HepG2 (cell line): ENCODE measurements around the gene CNFN. TPM values are rescaled to one million over a fixed set of nuclear protein-coding genes. Genes with fewer than 3 reads are reported as not detected.

ENCODE experiments used
- LCORL ChIP-seq, 2 experiments: fragments of 450-650 bp in 1 of 2; sonication (generic) in 1 of 2; formaldehyde crosslinking in 1 of 2; IDR thresholded peaks; 2 replicates each; pipeline versions ENCODE4 v1.5.0 to v1.6.1; 2017 to 2020; ENCODE audit warnings: antibody characterized with exemption in 1 of 2, missing genetic modification reagents in 1 of 2
- NR2F6 ChIP-seq, 2 experiments: IDR thresholded peaks; 2 replicates each; pipeline ENCODE4 v1.6.1; 2016; ENCODE audit warnings: antibody characterized with exemption in 1 of 2, mild to moderate bottlenecking in 1 of 2
- PCBP1 ChIP-seq: fragments of 200-400 bp; formaldehyde crosslinking; IDR thresholded peaks from 2 replicates; pipeline ENCODE4 v1.6.1; 2017; ENCODE audit warnings: mild to moderate bottlenecking, low read depth, low read length, borderline replicate concordance
- RFXANK ChIP-seq: IDR thresholded peaks from 2 replicates; pipeline ENCODE4 v1.6.1; 2016
- SALL2 ChIP-seq: sonication (generic); formaldehyde crosslinking; IDR thresholded peaks from 2 replicates; pipeline ENCODE4 v1.8.1; 2023; ENCODE audit warnings: mild to moderate bottlenecking, missing genetic modification reagents, inconsistent platforms
- SMAD9 ChIP-seq: sonication (generic); formaldehyde crosslinking; IDR thresholded peaks from 2 replicates; pipeline ENCODE4 v1.5.1; 2020; ENCODE audit warnings: mild to moderate bottlenecking, missing genetic modification reagents
- ZMYM3 ChIP-seq: sonication (generic); formaldehyde crosslinking; IDR thresholded peaks from 2 replicates; pipeline ENCODE4 v1.5.1; 2020; ENCODE audit warnings: mild to moderate bottlenecking, missing genetic modification reagents
- ZNF446 ChIP-seq: sonication (generic); formaldehyde crosslinking; IDR thresholded peaks from 2 replicates; pipeline ENCODE4 v1.5.0; 2020; ENCODE audit warnings: mild to moderate bottlenecking, missing genetic modification reagents
- ZNF75D ChIP-seq: sonication (generic); formaldehyde crosslinking; IDR thresholded peaks from 2 replicates; pipeline ENCODE4 v1.8.1; 2023; ENCODE audit warnings: missing genetic modification reagents, mild to moderate bottlenecking, borderline replicate concordance
- polyA plus RNA-seq, 8 experiments: library from polyadenylated mRNA; depleted of rRNA in 3 of 8; stranded (reverse) in 7 of 8; unstranded in 1 of 8; fragments of >200 nt; fragmentation: Illumina TruSeq in 4 of 8; extraction: Trizol in 4 of 8; gene quantifications; 2 replicates each; pipeline versions ENCODE4 v1.2.1 to v1.2.3, GENCODE V29; 2011 to 2016; ENCODE audit warnings: low read depth in 4 of 8, missing spikeins in 1 of 8, mixed read lengths in 1 of 8; ENCODE audit not compliant: insufficient read depth in 1 of 8
- total RNA-seq, 5 experiments: library from RNA; depleted of rRNA; stranded (reverse); fragments of >200 nt; fragmentation: Illumina TruSeq; extraction: Trizol; gene quantifications; 2 replicates each; pipeline ENCODE4 v1.2.3, GENCODE V29; 2016; ENCODE audit warnings: low read depth in 1 of 5
- TF ChIP-seq, protein P1 (sequence below): sonication (generic); formaldehyde crosslinking; IDR thresholded peaks from one replicate; pipeline ENCODE4 v1.5.1; 2020; ENCODE audit warnings: mild to moderate bottlenecking, missing genetic modification reagents; ENCODE audit errors: not compliant biosample characterization
- TF ChIP-seq, protein P2 (sequence below): sonication (generic); formaldehyde crosslinking; IDR thresholded peaks from 2 replicates; pipeline ENCODE4 v1.4.0; 2020; ENCODE audit warnings: low read depth, missing genetic modification reagents
- TF ChIP-seq, protein P3 (sequence below): sonication (generic); formaldehyde crosslinking; IDR thresholded peaks from 2 replicates; pipeline ENCODE4 v1.4.0; 2020; ENCODE audit warnings: missing genetic modification reagents
- TF ChIP-seq, protein P4 (sequence below): sonication (generic); formaldehyde crosslinking; IDR thresholded peaks from 2 replicates; pipeline ENCODE4 v1.4.0; 2020; ENCODE audit warnings: mild to moderate bottlenecking, missing genetic modification reagents

The CNFN gene
- total and polyA plus RNA-seq, 2 of the 13 experiments (the other 11 are each of a cell fraction or from before 2014, with no cell fraction given) = 0.35 to 1.1 TPM

DNA sequence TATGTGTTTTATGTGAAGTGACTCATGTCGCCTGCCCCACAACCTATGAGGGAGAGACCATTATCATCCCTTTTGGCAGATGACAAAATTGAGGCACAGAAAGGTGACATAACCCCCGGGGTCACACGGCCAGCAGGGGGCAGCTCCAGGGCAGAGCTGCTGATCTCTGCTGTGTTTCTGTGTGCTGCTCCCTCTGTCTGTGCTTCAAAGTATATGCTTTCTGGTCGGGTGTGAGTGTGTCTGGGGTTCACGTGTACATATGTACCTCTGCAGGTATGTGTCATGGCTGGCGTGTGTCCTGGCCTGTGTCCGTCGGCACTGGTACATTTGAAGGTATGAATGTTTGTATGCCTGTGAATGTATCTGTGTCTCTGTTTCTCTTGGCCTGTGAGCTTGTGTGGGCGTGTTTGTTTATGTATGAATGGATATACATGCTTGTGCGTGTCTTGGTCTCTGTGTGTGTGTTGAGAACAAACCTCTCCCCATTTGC is 30.0 kb upstream of the CNFN start (continued):
- TF ChIP-seq SALL2 (CRISPR knock-in tag) (no peak), SMAD9 (CRISPR knock-in tag) (no peak), NR2F6 (IDR thresholded peaks at IDR 0.05) (peak; percentile 41; the same call in 1 of the 2 replicates), NR2F6 (CRISPR knock-in tag; IDR thresholded peaks at IDR 0.05) (peak; percentile 46; the same call in 1 of the 2 replicates), PCBP1 (no peak), ZMYM3 (CRISPR knock-in tag) (peak; percentile 86), ZNF75D (CRISPR knock-in tag) (no peak), ZNF446 (CRISPR knock-in tag) (no peak), RFXANK (no peak), LCORL (IDR thresholded peaks at IDR 0.05) (no peak), LCORL (CRISPR knock-in tag; IDR thresholded peaks at IDR 0.05) (no peak)
- TF ChIP-seq, protein P1, sequence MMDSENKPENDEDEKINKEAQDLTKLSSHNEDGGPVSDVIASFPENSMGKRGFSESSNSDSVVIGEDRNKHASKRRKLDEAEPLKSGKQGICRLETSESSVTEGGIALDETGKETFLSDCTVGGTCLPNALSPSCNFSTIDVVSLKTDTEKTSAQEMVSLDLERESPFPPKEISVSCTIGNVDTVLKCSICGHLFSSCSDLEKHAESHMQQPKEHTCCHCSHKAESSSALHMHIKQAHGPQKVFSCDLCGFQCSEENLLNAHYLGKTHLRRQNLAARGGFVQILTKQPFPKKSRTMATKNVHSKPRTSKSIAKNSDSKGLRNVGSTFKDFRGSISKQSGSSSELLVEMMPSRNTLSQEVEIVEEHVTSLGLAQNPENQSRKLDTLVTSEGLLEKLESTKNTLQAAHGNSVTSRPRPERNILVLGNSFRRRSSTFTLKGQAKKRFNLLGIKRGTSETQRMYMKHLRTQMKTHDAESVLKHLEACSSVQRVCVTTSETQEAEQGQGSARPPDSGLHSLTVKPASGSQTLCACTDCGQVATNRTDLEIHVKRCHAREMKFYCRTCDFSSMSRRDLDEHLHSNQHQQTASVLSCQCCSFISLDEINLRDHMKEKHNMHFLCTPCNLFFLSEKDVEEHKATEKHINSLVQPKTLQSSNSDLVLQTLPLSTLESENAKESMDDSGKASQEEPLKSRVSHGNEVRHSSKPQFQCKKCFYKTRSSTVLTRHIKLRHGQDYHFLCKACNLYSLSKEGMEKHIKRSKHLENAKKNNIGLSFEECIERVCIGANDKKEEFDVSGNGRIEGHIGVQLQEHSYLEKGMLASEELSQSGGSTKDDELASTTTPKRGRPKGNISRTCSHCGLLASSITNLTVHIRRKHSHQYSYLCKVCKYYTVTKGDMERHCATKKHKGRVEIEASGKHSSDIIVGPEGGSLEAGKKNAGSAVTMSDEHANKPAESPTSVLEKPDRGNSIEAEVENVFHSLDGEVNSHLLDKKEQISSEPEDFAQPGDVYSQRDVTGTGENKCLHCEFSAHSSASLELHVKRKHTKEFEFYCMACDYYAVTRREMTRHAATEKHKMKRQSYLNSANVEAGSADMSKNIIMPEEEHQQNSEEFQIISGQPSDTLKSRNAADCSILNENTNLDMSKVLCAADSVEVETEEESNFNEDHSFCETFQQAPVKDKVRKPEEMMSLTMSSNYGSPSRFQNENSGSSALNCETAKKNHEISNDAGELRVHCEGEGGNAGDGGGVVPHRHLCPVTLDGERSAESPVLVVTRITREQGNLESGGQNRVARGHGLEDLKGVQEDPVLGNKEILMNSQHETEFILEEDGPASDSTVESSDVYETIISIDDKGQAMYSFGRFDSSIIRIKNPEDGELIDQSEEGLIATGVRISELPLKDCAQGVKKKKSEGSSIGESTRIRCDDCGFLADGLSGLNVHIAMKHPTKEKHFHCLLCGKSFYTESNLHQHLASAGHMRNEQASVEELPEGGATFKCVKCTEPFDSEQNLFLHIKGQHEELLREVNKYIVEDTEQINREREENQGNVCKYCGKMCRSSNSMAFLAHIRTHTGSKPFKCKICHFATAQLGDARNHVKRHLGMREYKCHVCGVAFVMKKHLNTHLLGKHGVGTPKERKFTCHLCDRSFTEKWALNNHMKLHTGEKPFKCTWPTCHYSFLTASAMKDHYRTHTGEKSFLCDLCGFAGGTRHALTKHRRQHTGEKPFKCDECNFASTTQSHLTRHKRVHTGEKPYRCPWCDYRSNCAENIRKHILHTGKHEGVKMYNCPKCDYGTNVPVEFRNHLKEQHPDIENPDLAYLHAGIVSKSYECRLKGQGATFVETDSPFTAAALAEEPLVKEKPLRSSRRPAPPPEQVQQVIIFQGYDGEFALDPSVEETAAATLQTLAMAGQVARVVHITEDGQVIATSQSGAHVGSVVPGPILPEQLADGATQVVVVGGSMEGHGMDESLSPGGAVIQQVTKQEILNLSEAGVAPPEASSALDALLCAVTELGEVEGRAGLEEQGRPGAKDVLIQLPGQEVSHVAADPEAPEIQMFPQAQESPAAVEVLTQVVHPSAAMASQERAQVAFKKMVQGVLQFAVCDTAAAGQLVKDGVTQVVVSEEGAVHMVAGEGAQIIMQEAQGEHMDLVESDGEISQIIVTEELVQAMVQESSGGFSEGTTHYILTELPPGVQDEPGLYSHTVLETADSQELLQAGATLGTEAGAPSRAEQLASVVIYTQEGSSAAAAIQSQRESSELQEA (CRISPR knock-in tag) = no peak
- TF ChIP-seq, protein P2, sequence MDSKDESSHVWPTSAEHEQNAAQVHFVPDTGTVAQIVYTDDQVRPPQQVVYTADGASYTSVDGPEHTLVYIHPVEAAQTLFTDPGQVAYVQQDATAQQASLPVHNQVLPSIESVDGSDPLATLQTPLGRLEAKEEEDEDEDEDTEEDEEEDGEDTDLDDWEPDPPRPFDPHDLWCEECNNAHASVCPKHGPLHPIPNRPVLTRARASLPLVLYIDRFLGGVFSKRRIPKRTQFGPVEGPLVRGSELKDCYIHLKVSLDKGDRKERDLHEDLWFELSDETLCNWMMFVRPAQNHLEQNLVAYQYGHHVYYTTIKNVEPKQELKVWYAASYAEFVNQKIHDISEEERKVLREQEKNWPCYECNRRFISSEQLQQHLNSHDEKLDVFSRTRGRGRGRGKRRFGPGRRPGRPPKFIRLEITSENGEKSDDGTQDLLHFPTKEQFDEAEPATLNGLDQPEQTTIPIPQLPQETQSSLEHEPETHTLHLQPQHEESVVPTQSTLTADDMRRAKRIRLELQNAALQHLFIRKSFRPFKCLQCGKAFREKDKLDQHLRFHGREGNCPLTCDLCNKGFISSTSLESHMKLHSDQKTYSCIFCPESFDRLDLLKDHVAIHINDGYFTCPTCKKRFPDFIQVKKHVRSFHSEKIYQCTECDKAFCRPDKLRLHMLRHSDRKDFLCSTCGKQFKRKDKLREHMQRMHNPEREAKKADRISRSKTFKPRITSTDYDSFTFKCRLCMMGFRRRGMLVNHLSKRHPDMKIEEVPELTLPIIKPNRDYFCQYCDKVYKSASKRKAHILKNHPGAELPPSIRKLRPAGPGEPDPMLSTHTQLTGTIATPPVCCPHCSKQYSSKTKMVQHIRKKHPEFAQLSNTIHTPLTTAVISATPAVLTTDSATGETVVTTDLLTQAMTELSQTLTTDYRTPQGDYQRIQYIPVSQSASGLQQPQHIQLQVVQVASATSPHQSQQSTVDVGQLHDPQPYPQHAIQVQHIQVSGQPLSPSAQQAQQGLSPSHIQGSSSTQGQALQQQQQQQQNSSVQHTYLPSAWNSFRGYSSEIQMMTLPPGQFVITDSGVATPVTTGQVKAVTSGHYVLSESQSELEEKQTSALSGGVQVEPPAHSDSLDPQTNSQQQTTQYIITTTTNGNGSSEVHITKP (CRISPR knock-in tag) = 0 out of 2 replicates have a peak, but pooled peaks have one; percentile 39
- TF ChIP-seq, protein P3, sequence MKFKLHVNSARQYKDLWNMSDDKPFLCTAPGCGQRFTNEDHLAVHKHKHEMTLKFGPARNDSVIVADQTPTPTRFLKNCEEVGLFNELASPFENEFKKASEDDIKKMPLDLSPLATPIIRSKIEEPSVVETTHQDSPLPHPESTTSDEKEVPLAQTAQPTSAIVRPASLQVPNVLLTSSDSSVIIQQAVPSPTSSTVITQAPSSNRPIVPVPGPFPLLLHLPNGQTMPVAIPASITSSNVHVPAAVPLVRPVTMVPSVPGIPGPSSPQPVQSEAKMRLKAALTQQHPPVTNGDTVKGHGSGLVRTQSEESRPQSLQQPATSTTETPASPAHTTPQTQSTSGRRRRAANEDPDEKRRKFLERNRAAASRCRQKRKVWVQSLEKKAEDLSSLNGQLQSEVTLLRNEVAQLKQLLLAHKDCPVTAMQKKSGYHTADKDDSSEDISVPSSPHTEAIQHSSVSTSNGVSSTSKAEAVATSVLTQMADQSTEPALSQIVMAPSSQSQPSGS (CRISPR knock-in tag) = 0 out of 2 replicates have a peak, but pooled peaks have one; percentile 42
- TF ChIP-seq, protein P4, sequence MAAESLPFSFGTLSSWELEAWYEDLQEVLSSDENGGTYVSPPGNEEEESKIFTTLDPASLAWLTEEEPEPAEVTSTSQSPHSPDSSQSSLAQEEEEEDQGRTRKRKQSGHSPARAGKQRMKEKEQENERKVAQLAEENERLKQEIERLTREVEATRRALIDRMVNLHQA (CRISPR knock-in tag) = no peak
